HCT116 (cell line): ENCODE results near the gene DAAM1. TPM values are rescaled to one million over a fixed set of nuclear protein-coding genes. Genes with fewer than 3 reads are reported as not detected.

ENCODE experiments used
- ATAC-seq: fragments of 200-7000 bp; cut with Tn5 transposase; 2 replicates; pipeline ENCODE4 v1.9.1; 2020; ENCODE audit warnings: mild to moderate bottlenecking, moderate library complexity
- BruUV-seq: library from RNA; stranded (reverse); fragments of 400-500 nt; replicated peaks from 2 replicates; lab custom pipeline; 2021; lab: Mats Ljungman, UMichigan
- CTCF ChIA-PET: fragments of 300-600 bp; sonication (Branson Sonifier 250); formaldehyde crosslinking; loops from one replicate; lab custom pipeline; 2021; ENCODE audit warnings: antibody characterized with exemption; lab: Charles Lee
- POLR2A ChIA-PET: fragments of 300-600, 350-600 bp; sonication (Branson Sonifier 250); formaldehyde crosslinking; loops from one replicate; lab custom pipeline; 2021; ENCODE audit warnings: antibody characterized with exemption; lab: Charles Lee
- RAD21 ChIA-PET, 2 experiments: fragments of 300-600 bp; sonication (Branson Sonifier 250); formaldehyde crosslinking; loops; one replicate each; lab custom pipeline; 2023; ENCODE audit warnings: low total read pairs in 2 of 2; ENCODE audit not compliant: uncharacterized antibody in 2 of 2, unreplicated experiment in 2 of 2, low non-redundant PET in 1 of 2; lab: Charles Lee
- DNase-seq: peaks from one replicate; pipeline ENCODE4 v3.0.0-alpha.2; 2010; ENCODE audit warnings: low read depth, low spot score
- H2AFZ ChIP-seq: fragments of 200-600 bp; shearing (Covaris generic), sonication (generic); 2 replicates; pipeline ENCODE4 v1.6.1; 2017; ENCODE audit warnings: low read depth, mixed run types, mixed read lengths, antibody characterized with exemption, low read length; ENCODE audit not compliant: poor library complexity, severe bottlenecking
- H3K27ac ChIP-seq: 2 replicates; pipeline ENCODE4 v1.5.1; 2012; ENCODE audit warnings: low read depth, low read length
- H3K27me3 ChIP-seq: fragments of 200-600 bp; sonication (generic); 2 replicates; pipeline ENCODE4 v1.6.1; 2016; ENCODE audit warnings: mixed run types, low read length, mixed read lengths; ENCODE audit not compliant: insufficient read depth
- H3K36me3 ChIP-seq, 2 experiments: fragments of 200-500 bp in 1 of 2; fragments of 200-600 bp in 1 of 2; sonication (Bioruptor generic) in 1 of 2; sonication (generic) in 1 of 2; 2 replicates each; pipeline versions ENCODE4 v1.5.1 to v1.6.1; 2014 to 2016; ENCODE audit warnings: low read length in 2 of 2, inconsistent platforms in 1 of 2, mixed read lengths in 1 of 2, mixed run types in 1 of 2; ENCODE audit not compliant: insufficient read depth in 2 of 2, control insufficient read depth in 1 of 2
- H3K4me1 ChIP-seq, 2 experiments: fragments of 200-600 bp in 1 of 2; sonication (generic) in 1 of 2; 2 replicates each; pipeline versions ENCODE4 v1.5.1 to v1.6.1; 2012 to 2017; ENCODE audit warnings: low read length in 2 of 2, inconsistent platforms in 1 of 2, mild to moderate bottlenecking in 1 of 2, mixed read lengths in 1 of 2, mixed run types in 1 of 2, moderate library complexity in 1 of 2; ENCODE audit not compliant: insufficient read depth in 2 of 2, control insufficient read depth in 1 of 2
- H3K4me2 ChIP-seq: fragments of 200-600 bp; sonication (generic); 2 replicates; pipeline ENCODE4 v1.6.1; 2017; ENCODE audit warnings: mixed run types, low read length, mixed read lengths
- H3K4me3 ChIP-seq, 2 experiments: fragments of 200-600 bp in 1 of 2; sonication (generic) in 1 of 2; replicated peaks in 1 of 2; 2 replicates each; pipeline ENCODE4 v1.5.1; 2011 to 2016; ENCODE audit warnings: low read length in 2 of 2, control low read depth in 1 of 2, low read depth in 1 of 2, mild to moderate bottlenecking in 1 of 2, mixed read lengths in 1 of 2, mixed run types in 1 of 2
- H3K79me2 ChIP-seq: fragments of 200-600 bp; sonication (generic); 2 replicates; pipeline ENCODE4 v1.6.1; 2017; ENCODE audit warnings: mild to moderate bottlenecking, mixed run types, low read length, moderate library complexity, mixed read lengths; ENCODE audit not compliant: insufficient read depth
- H3K9ac ChIP-seq: fragments of 200-600 bp; sonication (generic); 2 replicates; pipeline ENCODE4 v1.6.1; 2016; ENCODE audit warnings: low read length, mixed read lengths
- H3K9me2 ChIP-seq: fragments of 200-600 bp; sonication (generic), shearing (Covaris generic); 2 replicates; pipeline ENCODE4 v1.6.1; 2017; ENCODE audit warnings: mixed run types, mild to moderate bottlenecking, moderate library complexity; ENCODE audit not compliant: insufficient read depth
- H3K9me3 ChIP-seq, 2 experiments: fragments of 200-500 bp in 1 of 2; fragments of 200-600 bp in 1 of 2; sonication (Bioruptor generic) in 1 of 2; sonication (generic) in 1 of 2; 2 replicates each; pipeline ENCODE4 v1.6.1; 2014 to 2017; ENCODE audit warnings: low read length in 2 of 2, mixed read lengths in 2 of 2, inconsistent platforms in 1 of 2, low read depth in 1 of 2, mild to moderate bottlenecking in 1 of 2, mixed run types in 1 of 2, moderate library complexity in 1 of 2; ENCODE audit not compliant: control insufficient read depth in 1 of 2, insufficient read depth in 1 of 2
- H4K20me1 ChIP-seq: fragments of 200-600 bp; sonication (generic), shearing (Covaris generic); 2 replicates; pipeline ENCODE4 v1.6.1; 2017; ENCODE audit warnings: mixed run types, mild to moderate bottlenecking, moderate library complexity; ENCODE audit not compliant: insufficient read depth
- CBX3 ChIP-seq: IDR thresholded peaks from 2 replicates; pipeline ENCODE4 v1.6.1; 2012; ENCODE audit warnings: low read depth
- CEBPB ChIP-seq: IDR thresholded peaks from 2 replicates; pipeline ENCODE4 v1.6.1; 2012; ENCODE audit warnings: low read depth
- CTCF ChIP-seq, 3 experiments: fragments of 200-600 bp in 1 of 3; sonication (generic) in 1 of 3; IDR thresholded peaks in 2 of 3; conservative IDR thresholded peaks in 1 of 3; 2 replicates each; pipeline ENCODE4 v1.5.1; 2012 to 2017; ENCODE audit warnings: low read depth in 2 of 3, low read length in 2 of 3, antibody characterized with exemption in 1 of 3, borderline replicate concordance in 1 of 3, control low read depth in 1 of 3, mild to moderate bottlenecking in 1 of 3, mixed read lengths in 1 of 3, mixed run types in 1 of 3, moderate library complexity in 1 of 3; ENCODE audit not compliant: insufficient read depth in 1 of 3
- EGR1 ChIP-seq: IDR thresholded peaks from 2 replicates; pipeline ENCODE4 v1.6.1; 2012; ENCODE audit warnings: low read depth
- ELF1 ChIP-seq: IDR thresholded peaks from 2 replicates; pipeline ENCODE4 v1.6.1; 2012; ENCODE audit warnings: low read depth, borderline replicate concordance
- EZH2 ChIP-seq: fragments of 200-600 bp; sonication (generic); IDR thresholded peaks from 2 replicates; pipeline ENCODE4 v1.6.1; 2017; ENCODE audit warnings: antibody characterized with exemption, mixed run types
- POLR2A ChIP-seq: IDR thresholded peaks from 2 replicates; pipeline ENCODE4 v1.7.0; 2011; ENCODE audit warnings: borderline replicate concordance; ENCODE audit not compliant: insufficient read depth, insufficient read length; ENCODE audit errors: extremely low read depth
- POLR2AphosphoS5 ChIP-seq: IDR thresholded peaks from 2 replicates; pipeline ENCODE4 v1.6.1; 2011; ENCODE audit warnings: mild to moderate bottlenecking, low read depth, low read length, moderate library complexity
- RAD21 ChIP-seq: IDR thresholded peaks from 2 replicates; pipeline ENCODE4 v1.6.1; 2012; ENCODE audit warnings: low read depth, mild to moderate bottlenecking
- SIN3A ChIP-seq: IDR thresholded peaks from 2 replicates; pipeline ENCODE4 v1.6.1; 2012; ENCODE audit warnings: low read depth
- SP1 ChIP-seq: IDR thresholded peaks from 2 replicates; pipeline ENCODE4 v1.6.1; 2012; ENCODE audit warnings: low read depth
- SRF ChIP-seq: IDR thresholded peaks from 2 replicates; pipeline ENCODE4 v1.6.1; 2012; ENCODE audit warnings: low read depth
- TCF7L2 ChIP-seq: IDR thresholded peaks from 2 replicates; pipeline ENCODE4 v1.7.0; 2011; ENCODE audit warnings: borderline replicate concordance, inconsistent platforms; ENCODE audit not compliant: insufficient read depth, insufficient read length; ENCODE audit errors: extremely low read depth
- YY1 ChIP-seq: IDR thresholded peaks from 2 replicates; pipeline ENCODE4 v1.6.1; 2011; ENCODE audit warnings: low read length, low read depth, moderate library complexity, mild to moderate bottlenecking; ENCODE audit not compliant: insufficient replicate concordance; ENCODE audit errors: extremely low read depth
- ZBTB33 ChIP-seq: IDR thresholded peaks from 2 replicates; pipeline ENCODE4 v1.6.1; 2011; ENCODE audit warnings: mild to moderate bottlenecking, low read length, moderate library complexity; ENCODE audit not compliant: insufficient replicate concordance; ENCODE audit errors: extremely low read depth
- ZFX ChIP-seq: fragments of 450-650 bp; IDR thresholded peaks from 2 replicates; pipeline ENCODE4 v1.6.1; 2017
- ZNF274 ChIP-seq: fragments of 200-500 bp; sonication (Bioruptor generic); IDR thresholded peaks from 2 replicates; pipeline ENCODE4 v1.6.1; 2014; ENCODE audit warnings: mild to moderate bottlenecking, low read depth, low read length, inconsistent platforms
- intact Hi-C: fragments of 100-400 bp; cut with micrococcal nuclease; formaldehyde crosslinking; loops from 2 replicates; pipeline ENCODE4 v1.10.0; 2022
- total RNA-seq: library from RNA; stranded (reverse); gene quantifications from one replicate; pipeline ENCODE4 v1.2.1, GENCODE V29; 2021; ENCODE audit not compliant: unreplicated experiment
- TF ChIP-seq, protein P1 (sequence below): IDR thresholded peaks from 2 replicates; pipeline ENCODE4 v1.6.1; 2012
- TF ChIP-seq, protein P2 (sequence below): IDR thresholded peaks from 2 replicates; pipeline ENCODE4 v1.6.1; 2012
- TF ChIP-seq, protein P3 (sequence below): IDR thresholded peaks from 2 replicates; pipeline ENCODE4 v1.6.1; 2012; ENCODE audit warnings: low read depth

Gene DAAM1
- total RNA-seq, 1 experiment from 2014 or later, result 10.7 TPM

- POLR2A ChIA-PET, result no interaction called here
- Histone ChIP-seq H3K79me2 (no peaks in the 10 kb centered on the region), H3K9ac (no peak overlapping the region), H4K20me1 (no peaks in the 10 kb centered on the region), H2AFZ (no peak overlapping the region), H3K4me3 (no peak overlapping the region), H3K9me3 (no peaks in the 10 kb centered on the region), H3K9me2 (no peaks in the 10 kb centered on the region), H3K36me3 (no peaks in the 10 kb centered on the region), H3K4me2 (no peak overlapping the region), H3K4me1 (no peaks in the 10 kb centered on the region; a peak in 1 of 4 replicates), H3K27ac (no peak overlapping the region), H3K27me3 (no peaks in the 10 kb centered on the region)
- RAD21 ChIA-PET, result no interaction called here
- CTCF ChIA-PET, result no interaction called here
- intact Hi-C loops, result no loop called here
- BruUV-seq, result no TSS peak
- no peak for DNase-seq
- ATAC-seq, result no peak
- no peak for TF ChIP-seq ZFX
- no peak for TF ChIP-seq RAD21
- TF ChIP-seq CBX3, result no peak
- TF ChIP-seq, protein P1, sequence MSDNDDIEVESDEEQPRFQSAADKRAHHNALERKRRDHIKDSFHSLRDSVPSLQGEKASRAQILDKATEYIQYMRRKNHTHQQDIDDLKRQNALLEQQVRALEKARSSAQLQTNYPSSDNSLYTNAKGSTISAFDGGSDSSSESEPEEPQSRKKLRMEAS, result no peak
- TF ChIP-seq SIN3A, result no peak
- TF ChIP-seq EGR1, result no peak
- TF ChIP-seq ELF1, result no peak
- TF ChIP-seq YY1, result no peak
- no peak for TF ChIP-seq SP1
- no peak for TF ChIP-seq TCF7L2
- TF ChIP-seq CTCF (IDR thresholded peaks at IDR 0.05 in 2 of 3, conservative IDR thresholded peaks at IDR 0.05 in 1 of 3; ENCODE audit: borderline replicate concordance in 1 of 3, insufficient read depth in 1 of 3, low read depth in 2 of 3, low read length in 2 of 3), result no peak
- TF ChIP-seq POLR2A, result no peak
- TF ChIP-seq, protein P2, sequence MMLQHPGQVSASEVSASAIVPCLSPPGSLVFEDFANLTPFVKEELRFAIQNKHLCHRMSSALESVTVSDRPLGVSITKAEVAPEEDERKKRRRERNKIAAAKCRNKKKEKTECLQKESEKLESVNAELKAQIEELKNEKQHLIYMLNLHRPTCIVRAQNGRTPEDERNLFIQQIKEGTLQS, result no peak
- TF ChIP-seq ZNF274, result no peak
- TF ChIP-seq POLR2AphosphoS5, result no peak
- TF ChIP-seq, protein P3, sequence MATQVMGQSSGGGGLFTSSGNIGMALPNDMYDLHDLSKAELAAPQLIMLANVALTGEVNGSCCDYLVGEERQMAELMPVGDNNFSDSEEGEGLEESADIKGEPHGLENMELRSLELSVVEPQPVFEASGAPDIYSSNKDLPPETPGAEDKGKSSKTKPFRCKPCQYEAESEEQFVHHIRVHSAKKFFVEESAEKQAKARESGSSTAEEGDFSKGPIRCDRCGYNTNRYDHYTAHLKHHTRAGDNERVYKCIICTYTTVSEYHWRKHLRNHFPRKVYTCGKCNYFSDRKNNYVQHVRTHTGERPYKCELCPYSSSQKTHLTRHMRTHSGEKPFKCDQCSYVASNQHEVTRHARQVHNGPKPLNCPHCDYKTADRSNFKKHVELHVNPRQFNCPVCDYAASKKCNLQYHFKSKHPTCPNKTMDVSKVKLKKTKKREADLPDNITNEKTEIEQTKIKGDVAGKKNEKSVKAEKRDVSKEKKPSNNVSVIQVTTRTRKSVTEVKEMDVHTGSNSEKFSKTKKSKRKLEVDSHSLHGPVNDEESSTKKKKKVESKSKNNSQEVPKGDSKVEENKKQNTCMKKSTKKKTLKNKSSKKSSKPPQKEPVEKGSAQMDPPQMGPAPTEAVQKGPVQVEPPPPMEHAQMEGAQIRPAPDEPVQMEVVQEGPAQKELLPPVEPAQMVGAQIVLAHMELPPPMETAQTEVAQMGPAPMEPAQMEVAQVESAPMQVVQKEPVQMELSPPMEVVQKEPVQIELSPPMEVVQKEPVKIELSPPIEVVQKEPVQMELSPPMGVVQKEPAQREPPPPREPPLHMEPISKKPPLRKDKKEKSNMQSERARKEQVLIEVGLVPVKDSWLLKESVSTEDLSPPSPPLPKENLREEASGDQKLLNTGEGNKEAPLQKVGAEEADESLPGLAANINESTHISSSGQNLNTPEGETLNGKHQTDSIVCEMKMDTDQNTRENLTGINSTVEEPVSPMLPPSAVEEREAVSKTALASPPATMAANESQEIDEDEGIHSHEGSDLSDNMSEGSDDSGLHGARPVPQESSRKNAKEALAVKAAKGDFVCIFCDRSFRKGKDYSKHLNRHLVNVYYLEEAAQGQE, result no peak
- TF ChIP-seq CEBPB, result no peak
- no peak for TF ChIP-seq ZBTB33
- no peak for TF ChIP-seq EZH2
- no peak for TF ChIP-seq SRF
Observed at GRCh38 chr14:59333235-59333634, 144.8 kb downstream of the DAAM1 start.
